K562 (cell line): ENCODE data around the gene PHYH. TPM values are rescaled to one million over a fixed set of nuclear protein-coding genes. Genes with fewer than 3 reads are reported as not detected.
A peak's percentile ranks its signal among the peaks of the same experiment; 100 is the strongest.

Source experiments
- ATAC-seq: fragments of 200-7000 bp; cut with Tn5 transposase; 3 replicates; pipeline ENCODE4 v1.9.1; 2020; ENCODE audit warnings: moderate library complexity
- BruUV-seq: library from RNA; stranded (reverse); fragments of 400-500 nt; replicated peaks from 2 replicates; lab custom pipeline; 2021; lab: Mats Ljungman, UMichigan
- CTCF ChIA-PET: fragments of 300-600 bp; formaldehyde crosslinking; extraction: SDS; loops from one replicate; lab custom pipeline; 2021; ENCODE audit warnings: low intra/inter-chr PET ratio; lab: Yijun Ruan, JAX
- POLR2A ChIA-PET: fragments of 300-600, 350-650 bp; sonication (Branson Sonifier 250); formaldehyde crosslinking; extraction: SDS; loops from one replicate; lab custom pipeline; 2021; ENCODE audit warnings: antibody characterized with exemption, inconsistent platforms; lab: Yijun Ruan, JAX
- DNase-seq, 4 experiments: peaks; one replicate each; pipeline versions ENCODE4 v3.0.0 to v3.0.0-alpha.2; 2011 to 2018; ENCODE audit warnings: low spot score in 3 of 4, mixed read lengths in 3 of 4; ENCODE audit errors: extremely low read depth in 1 of 4
- FAIRE-seq: peaks from 2 replicates; lab custom pipeline; 2011; peaks lifted over from hg19 to GRCh38; lab: Jason Lieb, UNC
- H2AFZ ChIP-seq: 2 replicates; pipeline ENCODE4 v1.6.0; 2011; ENCODE audit warnings: low read depth, low read length, control low read depth, inconsistent platforms
- H3K27ac ChIP-seq: fragments of 200-600 bp; 3 replicates; pipeline ENCODE4 v1.8.0; 2011; ENCODE audit warnings: low read depth, mild to moderate bottlenecking, control low read depth, inconsistent platforms, low read length, moderate library complexity, mixed read lengths; ENCODE audit errors: extremely low read depth
- H3K27me3 ChIP-seq, 2 experiments: fragments of 300-600 bp in 1 of 2; 2 replicates in 1 of 2; 3 replicates in 1 of 2; pipeline versions ENCODE4 v1.6.0 to v1.8.0; 2011; ENCODE audit warnings: inconsistent platforms in 2 of 2, low read length in 2 of 2, mild to moderate bottlenecking in 1 of 2, mixed read lengths in 1 of 2, moderate library complexity in 1 of 2; ENCODE audit not compliant: control insufficient read depth in 2 of 2, insufficient read depth in 2 of 2
- H3K36me3 ChIP-seq: fragments of 300-600 bp; 3 replicates; pipeline ENCODE4 v1.8.0; 2011; ENCODE audit warnings: mild to moderate bottlenecking, low read length, inconsistent platforms; ENCODE audit not compliant: control insufficient read depth, insufficient read depth
- H3K4me1 ChIP-seq, 2 experiments: fragments of 200-600 bp in 1 of 2; replicated peaks in 1 of 2; 2 replicates in 1 of 2; 3 replicates in 1 of 2; pipeline versions ENCODE4 v1.5.1 to v1.8.0; 2011; ENCODE audit warnings: inconsistent platforms in 2 of 2, low read length in 2 of 2, mild to moderate bottlenecking in 1 of 2, mixed read lengths in 1 of 2, moderate library complexity in 1 of 2; ENCODE audit not compliant: control insufficient read depth in 2 of 2, insufficient read depth in 2 of 2
- H3K4me2 ChIP-seq: 2 replicates; pipeline ENCODE4 v1.6.1; 2011; ENCODE audit warnings: low read length, control low read depth, inconsistent platforms, mixed read lengths; ENCODE audit not compliant: insufficient read depth
- H3K4me3 ChIP-seq: fragments of 200-600 bp; sonication (generic), shearing (Covaris generic); 2 replicates; pipeline ENCODE4 v1.5.1; 2016; ENCODE audit warnings: control low read depth, inconsistent platforms
- H3K79me2 ChIP-seq: fragments of 200-600 bp; 3 replicates; pipeline ENCODE4 v1.8.0; 2011; ENCODE audit warnings: low read length, inconsistent platforms; ENCODE audit not compliant: control insufficient read depth, insufficient read depth
- H3K9ac ChIP-seq, 2 experiments: 2 replicates each; pipeline versions ENCODE4 v1.6.0 to v1.6.1; 2011; ENCODE audit warnings: low read depth in 2 of 2, low read length in 2 of 2, control low read depth in 1 of 2, inconsistent platforms in 1 of 2, mild to moderate bottlenecking in 1 of 2, mixed read lengths in 1 of 2; ENCODE audit not compliant: insufficient read depth in 1 of 2
- H3K9me1 ChIP-seq: one replicate; pipeline ENCODE4 v1.6.0; 2011; ENCODE audit warnings: inconsistent platforms, mild to moderate bottlenecking, low read length, moderate library complexity; ENCODE audit not compliant: control insufficient read depth, insufficient read depth
- H3K9me3 ChIP-seq: replicated peaks from 2 replicates; pipeline ENCODE4 v1.5.1; 2011; ENCODE audit warnings: low read depth, low read length, inconsistent platforms; ENCODE audit not compliant: control insufficient read depth, insufficient read depth
- H4K20me1 ChIP-seq: replicated peaks from 2 replicates; pipeline ENCODE4 v1.6.1; 2011; ENCODE audit warnings: low read length, inconsistent platforms, mixed read lengths; ENCODE audit not compliant: control insufficient read depth, insufficient read depth
- BCOR ChIP-seq: fragments of 450-650 bp; IDR thresholded peaks from 2 replicates; pipeline ENCODE4 v1.6.1; 2016
- CHD4 ChIP-seq: fragments of 200-600 bp; sonication (generic); IDR thresholded peaks from 3 replicates; pipeline ENCODE4 v1.6.1; 2012; ENCODE audit warnings: low read depth, mild to moderate bottlenecking, mixed read lengths, low read length, inconsistent platforms; ENCODE audit not compliant: insufficient read depth, insufficient replicate concordance, poor library complexity, severe bottlenecking
- DACH1 ChIP-seq: fragments of 450-650 bp; IDR thresholded peaks from 2 replicates; pipeline ENCODE4 v1.6.1; 2018; ENCODE audit not compliant: partially characterized antibody
- DIDO1 ChIP-seq: fragments of 450-650 bp; IDR thresholded peaks from 2 replicates; pipeline ENCODE4 v1.6.1; 2016; ENCODE audit warnings: low read depth, missing biosample characterization, missing genetic modification characterization
- GABPA ChIP-seq: fragments of 200-800 bp; sonication (Bioruptor generic); conservative IDR thresholded peaks from 2 replicates; pipeline ENCODE4 v1.6.1; 2016; ENCODE audit warnings: low read depth, missing genetic modification characterization, missing compliant biosample characterization
- GATA2 ChIP-seq: sonication (generic); formaldehyde crosslinking; IDR thresholded peaks from 2 replicates; pipeline ENCODE4 v1.4.0; 2020; ENCODE audit warnings: mild to moderate bottlenecking, missing genetic modification reagents
- KDM1A ChIP-seq, 2 experiments: fragments of 450-650 bp; IDR thresholded peaks; 2 replicates each; pipeline ENCODE4 v1.6.1; 2016; ENCODE audit warnings: mild to moderate bottlenecking in 2 of 2
- KLF13 ChIP-seq: fragments of 450-650 bp; IDR thresholded peaks from 2 replicates; pipeline ENCODE4 v1.6.1; 2016; ENCODE audit warnings: missing genetic modification characterization, low read depth, mild to moderate bottlenecking, missing compliant biosample characterization, moderate library complexity, borderline replicate concordance
- PPARD ChIP-seq: fragments of 250-450 bp; sonication (Bioruptor Pico); IDR thresholded peaks from 2 replicates; pipeline ENCODE4 v1.8.0; 2022; ENCODE audit warnings: inconsistent platforms, mild to moderate bottlenecking, moderate library complexity
- RFX5 ChIP-seq: IDR thresholded peaks from 2 replicates; pipeline ENCODE4 v1.6.1; 2011; ENCODE audit warnings: low read depth, mild to moderate bottlenecking, improper control_type of control experiment, low read length
- SRSF1 ChIP-seq: fragments of 200-400 bp; formaldehyde crosslinking; IDR thresholded peaks from 2 replicates; pipeline ENCODE4 v1.6.1; 2017; ENCODE audit warnings: mild to moderate bottlenecking, low read depth, low read length, moderate library complexity
- ZNF146 ChIP-seq: IDR thresholded peaks from one replicate; pipeline ENCODE4 v1.6.1; 2018; ENCODE audit warnings: missing compliant biosample characterization; ENCODE audit not compliant: unreplicated experiment
- ZNF830 ChIP-seq: fragments of 250-450 bp; sonication (Bioruptor Pico); IDR thresholded peaks from 2 replicates; pipeline ENCODE4 v1.5.0; 2021; ENCODE audit warnings: mild to moderate bottlenecking
- WGBS: fragments of 100-300 bp; shearing (Covaris generic); methylation state at CpG from one replicate; pipeline ENCODE4 v1.1.6; 2016; ENCODE audit warnings: low coverage, mixed read lengths; ENCODE audit not compliant: insufficient coverage; ENCODE audit errors: missing lambda C conversion rate; 5-methylcytosine and 5-hydroxymethylcytosine counted together
- in situ Hi-C: fragments of 300-500 bp; cut with MboI; formaldehyde crosslinking; loops from 4 replicates; pipeline ENCODE4 v1.15.0; 2018; ENCODE audit warnings: inconsistent platforms, mixed read lengths
- intact Hi-C: fragments of 100-400 bp; cut with micrococcal nuclease; formaldehyde crosslinking; loops from 2 replicates; pipeline ENCODE4 v1.14.2; 2022
- polyA plus RNA-seq, 8 experiments: library from polyadenylated mRNA; depleted of rRNA in 4 of 8; stranded (reverse) in 5 of 8; unstranded in 3 of 8; fragments of >200 nt; fragmentation: Nextera tagmentation in 2 of 8; fragmentation: Illumina TruSeq in 1 of 8; extraction: Ambion mirVana in 2 of 8; extraction: Trizol in 1 of 8; gene quantifications; 2 replicates each; pipeline versions ENCODE4 v1.2.1 to v1.2.3, GENCODE V29; 2011 to 2014; ENCODE audit warnings: inconsistent platforms in 1 of 8, missing spikeins in 1 of 8
- total RNA-seq, 7 experiments: library from RNA; depleted of rRNA in 6 of 7; stranded (reverse); fragments of >200 nt in 6 of 7; fragmentation: Illumina TruSeq in 2 of 7; extraction: Trizol in 2 of 7; gene quantifications; 2 replicates each; pipeline versions ENCODE4 v1.2.1 to v1.2.3, GENCODE V29; 2011 to 2021; ENCODE audit warnings: low replicate concordance in 1 of 7
- TF ChIP-seq, protein P1 (sequence below): sonication (generic); formaldehyde crosslinking; IDR thresholded peaks from 2 replicates; pipeline ENCODE4 v1.9.0; 2022; ENCODE audit warnings: mild to moderate bottlenecking, missing genetic modification reagents
- TF ChIP-seq, protein P2 (sequence below), 2 experiments: fragments of 450-650 bp in 1 of 2; sonication (generic) in 1 of 2; formaldehyde crosslinking in 1 of 2; IDR thresholded peaks in 1 of 2; conservative IDR thresholded peaks in 1 of 2; 2 replicates each; pipeline versions ENCODE4 v1.6.1 to v1.8.1; 2016 to 2023; ENCODE audit warnings: mild to moderate bottlenecking in 2 of 2, moderate library complexity in 2 of 2, inconsistent platforms in 1 of 2, missing genetic modification reagents in 1 of 2

Gene PHYH
- total and polyA plus RNA-seq, 9 of the 15 experiments (the other 6 are each of a cell fraction or from before 2014, with no cell fraction given), result 3.8 to 6.9 (median 5.7) TPM

- TF ChIP-seq, protein P1, sequence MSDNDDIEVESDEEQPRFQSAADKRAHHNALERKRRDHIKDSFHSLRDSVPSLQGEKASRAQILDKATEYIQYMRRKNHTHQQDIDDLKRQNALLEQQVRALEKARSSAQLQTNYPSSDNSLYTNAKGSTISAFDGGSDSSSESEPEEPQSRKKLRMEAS, result peak; percentile 34; the same call in 1 of the 2 replicates
- TF ChIP-seq GATA2 (CRISPR knock-in tag) (peak; percentile 91), DIDO1 (no peak), SRSF1 (no peak), PPARD (no peak)
Measured at GRCh38 chr10:13268841-13269240, 31.0 kb downstream of the PHYH start (continued).

DNA sequence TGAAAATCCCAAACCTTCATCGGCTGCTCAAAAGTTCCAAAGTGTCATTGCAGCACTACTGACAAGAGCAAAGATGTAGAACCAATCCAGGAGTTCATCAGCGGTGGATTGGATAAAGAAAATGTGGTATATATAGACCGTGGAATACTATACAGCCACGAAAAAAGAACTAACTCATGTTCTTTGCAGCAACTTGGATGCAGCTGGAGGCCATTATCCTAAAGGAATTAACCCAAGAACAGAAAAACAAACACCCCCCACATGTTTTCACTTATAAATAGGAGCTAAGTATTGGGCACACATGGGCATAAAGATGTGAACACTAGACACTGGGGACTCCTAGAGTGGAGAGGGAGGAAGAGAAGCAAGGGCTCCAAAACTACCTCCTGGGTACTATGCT lies 31.6 kb downstream of the PHYH start:
- H3K4me2 ChIP-seq, result 0 out of 2 replicates have a peak overlapping the region, but pooled peaks have one; percentile 6
- H2AFZ ChIP-seq, result no peak overlapping the region
- H3K9me3 ChIP-seq, result no peaks in the 10 kb centered on the region
- intact Hi-C loops, result no loop called here
- H3K4me1 ChIP-seq, result peaks cover 21 to 27% of the 10 kb centered on the region in 2 experiments; a peak in 4 of 5 replicates
- no peak for DNase-seq
- H3K4me3 ChIP-seq, result no peak overlapping the region
- H3K9me1 ChIP-seq, result no peaks in the 10 kb centered on the region
- H3K27ac ChIP-seq, result no peak overlapping the region
- POLR2A ChIA-PET, result interaction anchor here (0.6 to 0.9 kb wide), 3 partner anchors 21 to 1052 kb away, joined by 3 to 4 read pairs (median 3); no protein-coding TSS in a partner anchor
- TF ChIP-seq GABPA (tag) (0 out of 2 replicates have a peak, but pooled peaks have one; percentile 11), BCOR (peak; percentile 64), RFX5 (no peak), DACH1 (no peak), KDM1A (IDR thresholded peaks at IDR 0.05) (peak in 1 of 2 experiments; percentile 54; a peak in 2 of 4 replicates), ZNF830 (CRISPR knock-in tag) (no peak), CHD4 (peak; percentile 77), ZNF146 (CRISPR knock-in tag) (peak; percentile 97), KLF13 (tag) (no peak)
- TF ChIP-seq, protein P2, sequence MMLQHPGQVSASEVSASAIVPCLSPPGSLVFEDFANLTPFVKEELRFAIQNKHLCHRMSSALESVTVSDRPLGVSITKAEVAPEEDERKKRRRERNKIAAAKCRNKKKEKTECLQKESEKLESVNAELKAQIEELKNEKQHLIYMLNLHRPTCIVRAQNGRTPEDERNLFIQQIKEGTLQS (IDR thresholded peaks at IDR 0.05), result no peak
- TF ChIP-seq, protein P2 (CRISPR knock-in tag; conservative IDR thresholded peaks at IDR 0.05), result no peak
- in situ Hi-C loops, result no loop called here
- no peaks in the 10 kb centered on the region for H3K36me3 ChIP-seq
- H3K79me2 ChIP-seq, result no peaks in the 10 kb centered on the region
- CTCF ChIA-PET, result no interaction called here
- no peak overlapping the region for H3K9ac ChIP-seq
- no peaks in the 10 kb centered on the region; a peak in 1 of 5 replicates for H3K27me3 ChIP-seq
- no TSS peak for BruUV-seq
- WGBS, result 45% methylated on average over 4 of the region's 4 CpGs
- H4K20me1 ChIP-seq, result no peaks in the 10 kb centered on the region
- no peak for ATAC-seq
- no peak for FAIRE-seq
